HG03060 (cell line): ENCODE measurements around the gene NECTIN3.

Experiments
- ATAC-seq: cut with Tn5 transposase; IDR thresholded peaks from one replicate; pipeline ENCODE4 v1.9.1; 2021; ENCODE audit warnings: low read depth, moderate number of reproducible peaks; ENCODE audit not compliant: unreplicated experiment

The NECTIN3 gene

DNA sequence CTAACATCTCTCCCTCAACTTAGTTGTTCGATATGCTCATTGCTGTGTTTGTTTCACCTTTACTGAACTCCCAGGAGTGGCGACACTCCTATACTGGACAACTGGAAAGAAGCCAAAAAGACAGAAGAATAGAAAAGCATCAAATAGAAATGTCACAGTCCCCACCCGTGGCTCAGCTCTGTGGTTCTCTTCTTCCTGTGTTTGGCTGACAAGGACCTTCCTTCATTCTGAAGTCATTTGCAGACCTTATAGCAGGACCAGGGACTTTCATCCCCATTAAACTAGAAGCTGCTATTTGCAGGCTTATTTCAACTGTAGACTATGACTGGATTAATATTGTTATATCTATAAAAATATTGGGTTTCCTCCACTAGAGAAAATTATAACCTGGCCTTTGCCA, 125.9 kb downstream of the NECTIN3 start:
- ATAC-seq = no peak

DNA sequence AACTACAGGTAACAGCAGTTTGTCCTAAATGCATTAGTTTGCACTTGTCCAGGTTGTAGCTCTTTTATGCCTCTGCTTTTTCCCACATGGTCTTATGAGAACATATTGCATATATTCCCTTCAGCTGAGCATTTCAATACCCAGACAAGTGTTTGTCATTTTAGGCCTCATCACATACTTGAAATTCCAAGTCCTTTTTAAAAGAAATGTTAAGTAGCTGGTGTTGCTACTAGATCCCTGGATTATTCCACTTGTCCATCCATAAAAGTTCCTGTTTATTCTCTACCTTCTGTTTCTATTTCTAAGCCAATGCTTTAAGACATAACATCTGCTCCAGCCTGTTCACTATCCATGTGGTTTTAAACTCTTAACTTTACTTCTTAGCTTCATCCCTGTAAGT, 128.4 kb downstream of the NECTIN3 start:
- ATAC-seq = no peak

GRCh38 chr3:111210003-111210711, 138.5 kb downstream of the NECTIN3 start:
- ATAC-seq = no peak

GRCh38 chr3:111210866-111211564, 139.4 kb downstream of the NECTIN3 start:
- no peak for ATAC-seq

DNA sequence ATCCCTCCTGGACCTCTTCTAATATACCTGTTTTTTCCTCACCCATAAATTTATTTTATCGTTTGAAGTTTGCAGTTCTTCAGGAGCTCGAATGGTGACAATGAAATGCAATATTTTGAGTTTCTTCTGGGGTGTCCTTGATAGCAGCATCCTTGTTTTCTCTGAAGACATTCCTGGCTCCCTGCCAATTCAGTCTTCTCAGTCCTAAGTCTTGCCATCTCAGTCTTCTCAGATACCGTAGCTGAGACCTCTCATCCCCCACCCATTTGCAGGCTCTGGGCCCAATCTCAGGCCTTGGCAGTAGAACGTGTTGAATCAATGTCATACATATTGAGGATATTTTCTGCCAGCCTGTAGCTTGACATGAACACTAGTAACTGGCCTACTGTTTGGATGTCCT, 140.9 kb downstream of the NECTIN3 start:
- ATAC-seq = no peak

DNA sequence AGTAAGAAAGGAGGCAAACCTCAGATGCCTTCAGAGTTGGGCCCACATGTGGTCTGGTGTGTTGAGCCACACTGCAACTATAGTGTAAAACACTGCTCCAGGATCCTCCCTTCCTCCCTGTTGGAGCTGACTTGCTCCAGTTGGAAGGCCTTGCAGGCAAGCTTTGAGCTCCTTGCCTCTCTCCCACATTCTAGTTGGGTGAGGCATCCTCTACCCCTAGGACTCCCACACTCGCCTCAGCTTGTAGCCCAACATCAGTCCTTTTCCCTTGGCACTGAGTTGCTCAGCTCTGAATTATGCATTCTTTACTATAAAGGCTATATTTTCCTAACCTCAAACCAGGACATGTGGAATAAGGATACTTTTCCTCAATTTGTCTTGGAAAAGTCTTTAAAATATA, 143.9 kb downstream of the NECTIN3 start:
- no peak for ATAC-seq

DNA sequence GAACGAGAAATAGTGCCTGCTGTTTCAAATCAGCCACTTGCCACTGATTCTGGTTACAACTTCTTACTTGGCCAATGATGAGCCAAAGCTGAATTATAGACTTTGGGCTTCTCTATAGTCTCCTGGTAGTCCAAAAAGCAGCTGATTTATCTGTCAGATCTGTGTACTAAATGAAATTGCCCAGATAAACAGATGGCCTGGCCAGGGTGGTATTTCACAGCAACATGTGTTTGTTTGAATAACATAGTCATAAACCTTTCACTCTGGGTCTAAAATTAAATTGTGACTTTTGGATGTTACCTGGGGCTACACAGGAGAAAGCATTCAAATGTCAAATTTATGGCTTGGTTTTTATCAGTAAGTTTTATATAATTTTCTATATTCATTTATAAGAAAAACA, 147.0 kb downstream of the NECTIN3 start:
- no peak for ATAC-seq

DNA sequence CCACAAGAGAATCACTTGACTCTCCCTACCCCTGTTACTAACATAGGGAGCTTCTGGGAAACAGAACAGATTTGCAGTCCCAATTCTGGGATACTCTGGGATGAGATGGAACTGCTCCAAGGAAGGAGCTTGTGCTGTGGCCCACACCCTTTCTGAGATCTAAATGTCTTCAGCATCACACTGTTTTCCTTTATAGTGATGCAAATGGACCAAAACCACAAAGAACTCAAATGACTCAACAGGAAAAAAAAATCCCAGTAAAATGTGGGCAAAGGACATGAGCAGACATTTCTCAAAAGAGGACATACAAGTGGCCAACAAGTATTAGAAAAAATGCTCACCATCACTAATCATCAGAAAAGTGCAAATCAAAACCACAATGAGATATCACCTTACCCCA, 155.6 kb downstream of the NECTIN3 start:
- no peak for ATAC-seq

GRCh38 chr3:111229301-111229700, 157.7 kb downstream of the NECTIN3 start:
- ATAC-seq = no peak

GRCh38 chr3:111236836-111237713, 165.5 kb downstream of the NECTIN3 start:
- ATAC-seq = no peak

DNA sequence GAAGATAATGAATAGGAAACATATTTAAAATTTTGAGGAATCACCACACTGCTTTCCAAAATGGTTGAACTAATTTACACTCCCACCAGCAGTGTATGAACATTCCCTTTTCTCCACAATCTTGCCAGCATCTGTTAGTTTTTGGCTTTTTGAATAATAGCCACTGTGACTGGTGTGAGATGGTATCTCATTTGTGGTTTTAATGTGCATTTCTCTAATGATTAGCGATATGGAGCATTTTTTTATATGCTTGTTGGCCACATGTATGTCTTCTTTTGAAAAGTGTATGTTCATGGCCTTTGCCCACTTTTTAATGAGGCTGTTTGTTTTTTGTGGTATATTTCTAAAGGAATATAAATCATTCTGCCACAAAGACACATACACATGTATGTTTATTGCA, 166.3 kb downstream of the NECTIN3 start:
- no peak for ATAC-seq

- ATAC-seq = peak; percentile 92
Measured at GRCh38 chr3:111238885-111239284, 167.3 kb downstream of the NECTIN3 start.

GRCh38 chr3:111241960-111242359, 170.3 kb downstream of the NECTIN3 start:
- ATAC-seq = no peak
